Small intestine (tissue), 7 donors: ENCODE measurements around the gene RBM6. TPM values are rescaled to one million over a fixed set of nuclear protein-coding genes. Genes with fewer than 3 reads are reported as not detected.
"Not testable (repeated sequence)": the region's sequence is repeated elsewhere in the genome, so short reads cannot be mapped to it uniquely, and the experiment has no call there.

Source experiments
- DNase-seq, 2 donors: peaks; one replicate each; pipeline versions ENCODE4 v3.0.0 to v3.0.0-alpha.2; 2013
- FAIRE-seq: peaks from 2 replicates; lab custom pipeline; 2012; peaks lifted over from hg19 to GRCh38; lab: Jason Lieb, UNC
- H3K27ac ChIP-seq, 3 donors: one replicate each; pipeline ENCODE4 v1.5.1; 2013; ENCODE audit warnings: low read length in 2 of 3, mild to moderate bottlenecking in 2 of 3, control low read depth in 1 of 3, inconsistent platforms in 1 of 3, low read depth in 1 of 3, moderate library complexity in 1 of 3
- H3K27me3 ChIP-seq, 3 donors: one replicate each; pipeline ENCODE4 v1.6.1; 2013; ENCODE audit warnings: low read length in 3 of 3, inconsistent platforms in 1 of 3; ENCODE audit not compliant: control insufficient read depth in 3 of 3, insufficient read depth in 3 of 3
- H3K36me3 ChIP-seq, 3 donors: one replicate each; pipeline ENCODE4 v1.6.1; 2013; ENCODE audit warnings: low read length in 3 of 3, inconsistent platforms in 1 of 3, low read depth in 1 of 3, mild to moderate bottlenecking in 1 of 3, moderate library complexity in 1 of 3; ENCODE audit not compliant: control insufficient read depth in 3 of 3, insufficient read depth in 2 of 3
- H3K4me1 ChIP-seq, 3 donors: one replicate each; pipeline ENCODE4 v1.6.1; 2013; ENCODE audit warnings: low read length in 2 of 3, inconsistent platforms in 1 of 3, low read depth in 1 of 3, mild to moderate bottlenecking in 1 of 3, moderate library complexity in 1 of 3; ENCODE audit not compliant: control insufficient read depth in 3 of 3, insufficient read depth in 2 of 3
- H3K4me3 ChIP-seq, 3 donors: one replicate each; pipeline ENCODE4 v1.5.1; 2013; ENCODE audit warnings: low read length in 3 of 3, control low read depth in 1 of 3, inconsistent platforms in 1 of 3, low read depth in 1 of 3, mild to moderate bottlenecking in 1 of 3, moderate library complexity in 1 of 3
- H3K9me3 ChIP-seq, 2 donors: one replicate each; pipeline ENCODE4 v1.6.1; 2013; ENCODE audit warnings: low read depth in 1 of 2, low read length in 1 of 2; ENCODE audit not compliant: control insufficient read depth in 2 of 2, insufficient read depth in 1 of 2
- WGBS, 3 donors: extraction: QIAGEN DNeasy Blood & Tissue Kit; methylation state at CpG; one replicate each; pipeline ENCODE4 v1.1.7; 2013; 5-methylcytosine and 5-hydroxymethylcytosine counted together
- polyA plus RNA-seq, 4 donors: library from polyadenylated mRNA; stranded (reverse) in 3 of 4; unstranded in 1 of 4; fragments of 200-250 nt in 3 of 4; fragments of 120-200 nt in 1 of 4; gene quantifications; one replicate each; pipeline versions ENCODE4 v1.2.1 to v1.2.3, GENCODE V29; 2013
- donor health status: healthy with polysubstance abuse.
- donor health status: control.
- donor health status: control.
- donor health status: Bipolar disorder and iron deficiency.
- donor health status: healthy.

Gene RBM6
- polyA plus RNA-seq, 4 donors = 61.0 to 409 (median 167) TPM

- WGBS, 3 donors = 43 to 80% (median 58%) methylated on average over 2 of the region's 2 CpGs
- H3K27ac ChIP-seq = peak overlapping the region; percentile 80 to 82 (median 81)
- no peak for FAIRE-seq
- no peak overlapping the region for H3K4me3 ChIP-seq
- H3K27me3 ChIP-seq = no peaks in the 10 kb centered on the region
- H3K36me3 ChIP-seq = peaks cover 0 to 35% (median 0%) of the 10 kb centered on the region in 3 donors
- no peaks in the 10 kb centered on the region for H3K9me3 ChIP-seq
- DNase-seq = no peak
- H3K4me1 ChIP-seq = peaks cover 0 to 48% (median 7%) of the 10 kb centered on the region in 3 donors
These were observed 14.5 kb upstream of the RBM6 start for GRCh38 chr3:49925485-49925884.

DNA sequence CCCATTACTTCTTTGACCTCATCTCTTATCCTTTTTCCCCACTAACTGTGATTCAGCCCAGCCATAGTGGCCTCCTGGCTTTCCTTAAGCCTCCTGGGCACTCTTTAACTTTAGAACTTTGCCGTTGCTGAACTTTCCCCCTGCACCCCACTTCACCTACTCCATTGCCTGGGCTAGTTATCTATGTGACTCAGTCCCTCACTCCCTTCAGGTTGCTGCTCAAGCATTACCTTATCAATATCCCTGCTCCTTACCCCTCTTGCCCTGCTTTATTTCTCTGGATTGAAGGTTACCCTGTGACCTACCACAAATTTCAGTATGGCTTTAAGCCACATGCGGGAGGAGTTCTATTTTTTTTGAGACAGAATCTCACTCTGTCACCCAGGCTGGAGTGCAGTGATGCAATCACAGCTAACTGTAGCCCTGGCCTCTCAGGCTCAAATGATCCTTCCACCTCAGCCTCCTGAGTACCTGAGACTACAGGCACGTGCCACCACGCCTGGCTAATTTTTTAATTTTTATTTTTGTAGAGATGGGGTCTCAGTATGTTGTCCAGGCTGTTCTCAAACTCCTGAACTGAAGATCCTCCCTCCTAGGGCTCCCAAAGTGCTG lies 13.7 kb upstream of the RBM6 start:
- Histone ChIP-seq H3K4me1 (peaks cover 0 to 55% (median 7%) of the 10 kb centered on the region in 3 donors), H3K36me3 (peaks cover 0 to 31% (median 0%) of the 10 kb centered on the region in 3 donors), H3K27ac (peak overlapping the region; percentile 80 to 82 (median 81)), H3K27me3 (no peaks in the 10 kb centered on the region), H3K4me3 (no peak overlapping the region), H3K9me3 (no peaks in the 10 kb centered on the region)
- peak; percentile 84 to 93 for DNase-seq
- FAIRE-seq = no peak
- 19 to 69% (median 49%) methylated on average over 4 of the region's 4 CpGs for WGBS, 3 donors

- H3K27ac ChIP-seq = peak overlapping the region; percentile 72 to 90 (median 81)
- no peak for FAIRE-seq
- no peaks in the 10 kb centered on the region for H3K27me3 ChIP-seq
- 70 to 85% (median 77%) methylated on average over 5 of the region's 5 CpGs for WGBS, 3 donors
- H3K4me3 ChIP-seq = no peak overlapping the region
- peaks cover 0 to 22% (median 0%) of the 10 kb centered on the region in 3 donors for H3K36me3 ChIP-seq
- no peak for DNase-seq
- H3K4me1 ChIP-seq = peaks cover 0 to 62% (median 7%) of the 10 kb centered on the region in 3 donors
- H3K9me3 ChIP-seq = no peaks in the 10 kb centered on the region
These were observed 12.2 kb upstream of the RBM6 start for GRCh38 chr3:49927798-49928197.

- no peaks in the 10 kb centered on the region for H3K27me3 ChIP-seq
- FAIRE-seq (no peak), DNase-seq (peak; percentile 51 to 91)
- H3K27ac ChIP-seq = peak overlapping the region; percentile 53 to 90 (median 72)
- 14 to 66% (median 45%) methylated on average over 5 of the region's 5 CpGs for WGBS, 3 donors
- peak overlapping the region in 2 of 3 donors; percentile 18 to 87 for H3K4me3 ChIP-seq
- H3K9me3 ChIP-seq = no peaks in the 10 kb centered on the region
- peaks cover 0 to 17% (median 0%) of the 10 kb centered on the region in 3 donors for H3K36me3 ChIP-seq
- H3K4me1 ChIP-seq = peaks cover 0 to 62% (median 7%) of the 10 kb centered on the region in 3 donors
These were observed 11.4 kb upstream of the RBM6 start for GRCh38 chr3:49928481-49929017.

- DNase-seq (peak; percentile 97 to 98), FAIRE-seq (no peak)
- H3K4me1 ChIP-seq = peaks cover 0 to 60% (median 7%) of the 10 kb centered on the region in 3 donors
- peak within 1 kb of the TSS; percentile 80 to 87 (median 83) for H3K4me3 ChIP-seq
- no peaks in the 10 kb centered on the region for H3K27me3 ChIP-seq
- 0 to 2% (median 1%) methylated on average over 41 to 56 of the region's 56 CpGs for WGBS, 3 donors
- no peaks in the 10 kb centered on the region for H3K9me3 ChIP-seq
- H3K36me3 ChIP-seq = peaks cover 0 to 10% (median 0%) of the 10 kb centered on the region in 3 donors
- peak within 1 kb of the TSS; percentile 93 to 94 (median 93) for H3K27ac ChIP-seq
These were observed 10.4 kb upstream of the RBM6 start, which contains the start of gene MON1A for GRCh38 chr3:49929291-49930167. MON1A (minus strand) TSS chr3:49929811; CDS start chr3:49913346, 16,465 bp downstream.

GRCh38 chr3:49930168-49930690 lies 9.7 kb upstream of the RBM6 start:
- peak overlapping the region; percentile 80 to 87 (median 83) for H3K4me3 ChIP-seq
- peaks cover 0 to 56% (median 7%) of the 10 kb centered on the region in 3 donors for H3K4me1 ChIP-seq
- FAIRE-seq (no peak), DNase-seq (no peak)
- no peaks in the 10 kb centered on the region for H3K27me3 ChIP-seq
- peaks cover 0 to 6% (median 0%) of the 10 kb centered on the region in 3 donors for H3K36me3 ChIP-seq
- H3K27ac ChIP-seq = peak overlapping the region; percentile 93 to 94 (median 93)
- 17 to 44% (median 35%) methylated on average over 16 of the region's 16 CpGs for WGBS, 3 donors
- H3K9me3 ChIP-seq = no peaks in the 10 kb centered on the region

DNA sequence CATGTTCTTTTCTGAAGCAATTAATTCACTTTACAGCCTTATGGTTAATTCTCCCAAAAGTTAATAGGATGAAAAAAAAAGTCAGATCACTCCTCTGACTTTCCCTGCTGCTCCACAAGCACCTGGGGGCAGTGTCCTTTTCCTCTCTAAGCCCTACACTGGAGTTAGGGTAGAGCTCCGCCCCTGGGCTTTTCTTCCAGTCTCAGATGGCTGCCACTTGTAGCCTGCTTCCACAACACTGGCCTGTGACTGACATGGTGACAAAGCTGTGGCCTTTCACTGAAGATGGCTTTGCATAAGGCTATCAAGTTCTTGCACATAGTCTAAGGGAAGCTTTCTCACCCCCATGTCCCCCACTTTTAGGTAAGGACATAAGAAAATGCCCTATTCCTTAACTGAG lies 9.0 kb upstream of the RBM6 start:
- Histone ChIP-seq H3K27ac (peak overlapping the region; percentile 16 to 94 (median 93)), H3K27me3 (no peaks in the 10 kb centered on the region), H3K9me3 (no peaks in the 10 kb centered on the region), H3K36me3 (peaks cover 0 to 6% (median 0%) of the 10 kb centered on the region in 3 donors), H3K4me3 (no peak overlapping the region), H3K4me1 (peaks cover 0 to 49% (median 7%) of the 10 kb centered on the region in 3 donors)
- peak; percentile 72 to 77 for DNase-seq
- WGBS, 3 donors = 25 to 61% (median 36%) methylated on average over 1 of the region's 1 CpG
- no peak for FAIRE-seq

GRCh38 chr3:49932281-49932680 lies 7.7 kb upstream of the RBM6 start:
- not testable (repeated sequence) for DNase-seq, H3K4me3 ChIP-seq, FAIRE-seq

More at GRCh38 chr3:49932281-49932680, 7.7 kb upstream of the RBM6 start:
- H3K9me3 ChIP-seq, H3K36me3 ChIP-seq, H3K27me3 ChIP-seq, H3K27ac ChIP-seq: not testable (repeated sequence)
- H3K4me1 ChIP-seq = peaks cover 0 to 36% (median 6%) of the 10 kb centered on the region in 3 donors
- whole genome bisulfite sequencing, 3 donors = 94 to 95% (median 95%) methylated on average over 15 of the region's 15 CpGs
